ENCODE data around the gene PCDHGA9. TPM values are rescaled to one million over a fixed set of nuclear protein-coding genes. Genes with fewer than 3 reads are reported as not detected.

Gene PCDHGA9
- total RNA-seq, result 2.9 and 5.7 TPM in 2 replicates

DNA sequence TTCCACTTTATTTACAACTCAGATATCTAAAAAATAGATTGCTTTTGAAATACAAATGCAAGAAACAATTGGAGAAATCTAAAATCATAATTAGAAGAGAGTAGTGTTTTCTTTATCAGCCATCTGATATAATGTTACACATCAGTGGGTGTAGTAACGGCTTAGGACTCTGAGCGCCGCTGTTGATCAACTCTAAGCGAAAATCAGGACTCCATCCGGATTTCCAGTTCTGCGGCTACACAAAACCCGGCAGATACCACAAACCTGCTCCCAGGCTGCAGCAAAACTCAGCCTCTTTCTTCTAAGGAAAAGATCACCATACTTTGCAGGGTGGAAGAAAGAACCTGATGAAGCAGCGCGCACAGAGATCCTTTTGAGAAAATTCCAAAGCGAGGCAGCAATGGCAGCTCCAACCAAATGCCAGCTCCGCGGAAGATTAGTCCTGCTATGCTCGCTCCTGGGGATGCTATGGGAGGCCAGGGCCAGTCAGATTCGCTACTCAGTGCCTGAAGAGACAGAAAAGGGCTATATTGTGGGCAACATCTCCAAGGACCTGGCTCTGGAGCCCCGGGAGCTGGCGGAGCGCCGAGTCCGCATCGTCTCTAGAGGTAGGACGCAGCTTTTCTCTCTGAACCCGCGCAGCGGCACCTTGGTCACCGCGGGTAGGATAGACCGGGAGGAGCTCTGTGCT, at the start of gene PCDHGA9:
TSS of gene PCDHGA9 (plus strand) at position 226 of the 691 bp plus-strand sequence. CDS start at position 401, 175 bp downstream.

DNA sequence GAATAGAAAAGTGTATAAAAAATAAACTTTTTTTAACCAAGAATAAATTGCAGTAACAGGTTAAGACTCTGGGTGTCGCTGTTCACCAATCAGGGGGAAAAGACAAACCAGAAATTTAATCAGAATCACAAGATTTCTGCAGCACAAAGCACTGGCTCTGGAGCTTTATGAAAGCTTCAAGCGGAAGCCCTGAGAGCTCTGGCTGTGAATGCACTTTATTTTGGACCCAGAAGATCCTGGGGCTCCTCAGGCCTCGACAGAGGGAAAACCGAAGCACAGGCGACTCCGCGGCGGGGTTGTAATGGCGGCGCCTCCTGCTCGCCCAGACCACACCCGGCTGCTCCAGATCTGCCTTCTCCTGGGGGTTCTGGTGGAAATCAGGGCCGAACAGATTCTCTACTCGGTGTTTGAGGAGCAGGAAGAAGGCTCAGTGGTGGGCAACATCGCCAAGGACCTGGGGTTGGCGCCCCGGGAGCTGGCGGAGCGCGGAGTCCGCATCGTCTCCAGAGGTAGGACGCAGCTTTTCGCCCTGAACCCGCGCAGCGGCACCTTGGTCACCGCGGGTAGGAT, 47.6 kb upstream of the PCDHGA9 start, which contains the start of gene PCDHGA4:
TSS of gene PCDHGA4 (plus strand) at position 122 of the 570 bp plus-strand sequence. CDS start at position 209, 87 bp downstream.

DNA sequence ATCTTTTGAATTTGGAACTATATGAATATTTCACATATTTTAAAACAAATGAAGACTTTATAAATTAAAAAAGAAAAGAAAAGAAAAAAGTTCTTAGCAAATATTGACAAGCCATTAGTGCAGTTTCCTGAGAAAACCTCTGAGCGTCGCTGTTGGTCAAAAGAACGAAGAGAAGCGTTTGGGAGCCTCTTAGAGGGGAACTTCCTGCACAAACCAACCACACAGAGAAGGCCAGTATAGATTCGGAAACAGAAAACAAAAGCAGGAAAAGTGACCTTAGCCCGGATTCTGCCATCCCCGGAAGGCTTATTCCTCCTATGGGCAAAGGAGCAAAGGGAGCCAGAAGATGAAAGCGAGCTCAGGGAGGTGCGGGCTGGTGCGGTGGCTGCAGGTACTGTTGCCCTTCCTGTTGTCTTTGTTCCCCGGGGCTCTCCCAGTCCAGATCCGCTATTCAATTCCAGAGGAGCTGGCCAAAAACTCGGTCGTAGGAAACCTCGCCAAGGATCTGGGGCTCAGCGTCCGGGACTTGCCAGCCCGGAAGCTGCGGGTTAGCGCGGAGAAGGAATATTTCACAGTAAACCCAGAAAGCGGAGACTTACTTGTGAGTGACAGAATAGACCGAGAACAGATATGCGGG, 42.7 kb upstream of the PCDHGA9 start, which contains the start of gene PCDHGB2:
TSS of gene PCDHGB2 (plus strand) at position 205 of the 637 bp plus-strand sequence. CDS start at position 347, 142 bp downstream.

DNA sequence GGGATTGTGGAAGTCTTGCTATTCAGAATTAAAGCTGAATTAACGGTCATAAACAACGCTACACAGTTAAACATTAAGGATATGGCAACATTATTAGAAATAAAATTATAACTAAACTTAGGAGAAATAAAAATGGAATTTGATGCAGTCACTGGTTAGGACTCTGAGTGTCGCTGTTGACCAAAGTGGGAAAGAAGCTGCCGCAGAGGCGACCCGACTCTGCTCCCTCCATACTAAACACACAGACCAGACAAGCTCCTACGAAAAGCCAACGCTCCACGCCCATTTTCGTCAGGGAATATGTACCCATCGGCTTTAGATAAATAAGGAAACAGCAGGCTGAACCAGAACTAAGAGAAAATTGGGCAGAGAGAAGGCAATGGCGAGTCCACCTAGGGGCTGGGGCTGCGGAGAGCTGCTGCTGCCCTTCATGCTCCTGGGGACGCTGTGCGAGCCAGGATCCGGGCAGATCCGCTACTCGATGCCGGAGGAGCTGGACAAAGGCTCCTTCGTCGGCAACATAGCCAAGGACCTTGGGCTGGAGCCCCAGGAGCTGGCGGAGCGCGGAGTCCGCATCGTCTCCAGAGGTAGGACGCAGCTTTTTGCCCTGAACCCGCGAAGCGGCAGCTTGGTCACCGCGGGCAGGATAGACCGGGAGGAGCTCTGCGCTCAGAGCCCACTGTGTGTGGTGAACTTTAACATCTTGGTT, 38.5 kb upstream of the PCDHGA9 start, which contains the start of gene PCDHGA5:
TSS of gene PCDHGA5 (plus strand) at position 211 of the 709 bp plus-strand sequence. CDS start at position 380, 169 bp downstream.

DNA sequence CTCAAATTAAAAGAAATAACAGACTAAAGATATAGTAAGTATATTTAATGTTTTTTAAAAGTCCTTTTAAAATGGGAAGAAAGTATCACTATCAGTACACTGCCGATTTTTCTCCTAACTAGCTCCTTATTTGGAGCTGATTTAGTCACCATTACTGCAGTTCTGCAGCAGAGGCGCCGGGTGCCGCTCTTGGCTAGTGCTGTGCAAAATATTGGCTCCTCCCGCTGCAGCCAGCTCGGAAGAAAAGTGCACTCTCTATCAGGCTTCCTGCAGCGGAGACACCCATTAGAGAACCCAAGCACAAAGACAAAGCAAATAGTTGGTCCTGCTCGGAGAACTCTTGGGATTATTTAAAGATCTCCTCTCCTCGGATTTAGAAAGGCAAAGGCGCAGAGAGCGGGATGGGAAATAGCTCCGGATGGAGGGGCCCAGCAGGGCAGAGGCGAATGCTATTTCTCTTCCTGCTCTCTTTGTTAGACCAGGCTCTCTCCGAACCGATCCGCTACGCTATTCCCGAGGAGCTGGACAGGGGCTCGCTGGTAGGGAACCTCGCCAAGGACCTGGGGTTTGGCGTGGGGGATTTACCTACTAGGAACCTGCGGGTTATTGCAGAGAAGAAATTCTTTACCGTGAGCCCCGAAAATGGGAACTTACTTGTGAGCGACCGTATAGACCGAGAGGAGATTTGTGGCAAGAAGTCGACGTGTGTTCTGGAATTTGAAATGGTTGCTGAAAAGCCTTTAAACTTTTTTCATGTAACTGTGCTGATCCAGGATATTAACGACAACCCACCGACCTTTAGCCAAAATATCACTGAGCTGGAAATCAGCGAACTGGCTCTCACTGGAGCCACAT, 32.4 kb upstream of the PCDHGA9 start, which contains the start of gene PCDHGB3:
TSS of gene PCDHGB3 (plus strand) at position 249 of the 855 bp plus-strand sequence. CDS start at position 402, 153 bp downstream.

DNA sequence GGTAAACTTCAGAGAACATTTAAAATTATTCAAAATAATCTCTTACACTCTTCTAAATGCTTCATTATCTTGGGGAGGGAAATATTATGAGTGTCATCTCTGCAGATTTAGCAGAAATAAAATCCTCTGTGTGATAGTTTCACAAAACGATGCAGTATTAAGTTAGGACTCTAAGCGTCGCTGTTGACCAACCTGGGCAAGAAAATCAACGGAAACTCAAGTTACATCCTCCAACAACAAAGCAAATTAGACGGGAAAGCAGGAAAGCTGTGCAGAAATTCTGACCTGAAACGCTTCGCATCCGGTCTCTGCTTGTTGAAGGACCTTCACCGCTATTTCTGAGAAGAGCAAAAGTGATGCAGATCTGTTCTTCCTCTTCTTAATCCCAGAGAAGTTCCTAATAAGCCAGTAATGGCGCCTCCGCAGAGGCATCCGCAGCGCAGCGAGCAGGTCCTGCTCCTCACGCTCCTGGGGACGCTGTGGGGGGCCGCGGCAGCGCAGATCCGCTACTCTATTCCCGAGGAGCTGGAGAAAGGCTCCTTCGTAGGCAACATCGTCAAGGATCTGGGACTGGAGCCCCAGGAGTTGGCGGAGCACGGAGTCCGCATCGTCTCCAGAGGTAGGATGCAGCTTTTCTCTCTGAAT, 28.8 kb upstream of the PCDHGA9 start, which contains the start of gene PCDHGA6:
TSS of gene PCDHGA6 (plus strand) at position 219 of the 645 bp plus-strand sequence. CDS start at position 412, 193 bp downstream.

DNA sequence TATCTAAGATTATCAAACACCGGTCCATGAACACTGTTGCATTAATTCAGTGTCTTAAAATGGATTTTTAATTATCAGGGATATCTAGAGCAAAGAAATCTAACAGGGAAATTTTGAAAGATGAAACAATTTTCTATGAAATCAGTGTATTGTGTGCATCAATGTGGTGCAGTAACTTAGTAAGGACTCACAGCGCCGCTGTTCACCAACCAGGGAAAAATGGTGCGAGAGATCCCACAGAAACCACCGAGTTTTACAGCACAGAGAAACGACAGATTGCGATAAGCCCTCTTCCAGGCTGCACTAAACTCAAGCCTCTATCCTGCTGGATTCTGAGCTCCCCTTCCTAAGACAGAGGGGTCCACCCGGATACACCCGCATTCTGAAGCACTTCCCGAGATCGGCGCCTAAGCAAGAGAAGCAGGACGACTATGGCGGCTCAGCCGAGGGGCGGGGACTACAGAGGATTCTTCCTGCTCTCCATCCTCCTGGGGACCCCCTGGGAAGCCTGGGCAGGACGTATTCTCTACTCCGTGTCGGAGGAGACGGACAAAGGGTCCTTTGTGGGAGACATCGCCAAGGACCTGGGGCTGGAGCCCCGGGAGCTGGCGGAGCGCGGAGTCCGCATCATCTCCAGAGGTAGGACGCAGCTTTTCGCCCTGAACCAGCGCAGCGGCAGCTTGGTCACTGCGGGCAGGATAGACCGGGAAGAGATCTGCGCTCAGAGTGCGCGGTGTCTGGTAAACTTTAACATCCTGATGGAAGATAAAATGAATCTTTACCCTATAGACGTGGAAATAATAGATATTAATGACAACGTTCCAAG, 19.9 kb upstream of the PCDHGA9 start, which contains the start of gene PCDHGA7:
TSS of gene PCDHGA7 (plus strand) at position 274 of the 826 bp plus-strand sequence. CDS start at position 432, 158 bp downstream.

DNA sequence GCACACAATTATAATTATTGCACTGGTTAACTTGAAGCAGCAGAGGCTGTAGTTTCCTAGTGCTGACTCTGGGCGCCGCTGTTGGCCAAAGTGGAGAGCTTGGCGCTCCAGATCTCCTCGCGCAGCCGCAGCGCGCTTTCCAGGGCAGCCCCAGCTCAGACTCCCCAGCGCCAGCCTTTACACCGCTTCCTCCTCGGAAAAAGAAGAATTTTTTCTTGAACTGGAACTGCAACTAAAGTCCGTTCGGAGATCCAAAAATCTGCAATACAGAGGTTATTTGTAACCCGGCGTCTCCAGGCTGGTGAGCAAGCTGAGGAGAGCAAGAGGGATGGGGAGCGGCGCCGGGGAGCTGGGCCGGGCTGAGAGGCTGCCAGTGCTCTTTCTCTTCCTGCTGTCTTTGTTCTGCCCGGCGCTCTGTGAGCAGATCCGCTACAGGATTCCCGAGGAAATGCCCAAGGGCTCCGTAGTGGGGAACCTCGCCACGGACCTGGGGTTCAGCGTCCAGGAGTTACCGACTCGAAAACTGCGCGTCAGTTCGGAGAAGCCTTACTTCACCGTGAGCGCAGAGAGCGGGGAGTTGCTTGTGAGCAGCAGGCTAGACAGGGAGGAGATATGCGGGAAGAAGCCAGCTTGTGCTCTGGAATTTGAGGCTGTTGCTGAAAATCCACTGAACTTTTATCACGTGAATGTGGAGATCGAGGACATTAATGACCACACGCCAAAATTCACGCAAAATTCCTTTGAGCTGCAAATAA, 14.8 kb upstream of the PCDHGA9 start, which contains the start of gene PCDHGB4:
TSS of gene PCDHGB4 (plus strand) at position 142 of the 755 bp plus-strand sequence. CDS start at position 329, 187 bp downstream.

DNA sequence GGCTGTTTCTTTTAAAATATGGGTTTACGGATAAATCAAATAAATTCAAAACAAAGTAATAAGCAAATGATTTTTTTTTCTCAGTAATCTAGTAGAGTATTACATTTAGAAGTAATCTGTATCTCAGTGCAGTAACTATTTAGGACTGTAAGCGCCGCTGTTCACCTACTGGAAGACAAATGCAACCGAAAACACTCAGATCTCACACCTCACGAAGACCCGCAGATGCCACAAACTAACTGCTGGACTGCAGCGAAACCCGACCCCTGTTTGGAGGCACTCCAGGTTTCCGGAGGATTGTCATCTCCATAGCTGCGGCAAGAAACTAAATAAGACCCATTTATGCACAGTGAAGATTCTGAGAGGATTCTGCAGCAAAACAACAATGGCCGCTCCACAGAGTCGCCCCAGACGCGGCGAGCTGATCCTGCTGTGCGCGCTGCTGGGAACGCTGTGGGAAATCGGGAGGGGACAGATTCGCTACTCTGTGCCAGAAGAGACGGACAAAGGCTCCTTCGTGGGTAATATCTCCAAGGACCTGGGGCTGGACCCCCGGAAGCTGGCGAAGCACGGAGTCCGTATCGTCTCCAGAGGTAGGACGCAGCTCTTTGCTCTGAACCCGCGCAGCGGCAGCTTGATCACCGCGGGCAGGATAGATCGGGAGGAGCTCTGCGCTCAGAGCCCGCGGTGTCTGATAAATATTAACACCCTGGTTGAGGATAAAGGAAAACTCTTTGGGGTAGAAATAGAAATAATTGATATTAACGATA, 10.0 kb upstream of the PCDHGA9 start, which contains the start of gene PCDHGA8:
TSS of gene PCDHGA8 (plus strand) at position 205 of the 770 bp plus-strand sequence. CDS start at position 386, 181 bp downstream.

DNA sequence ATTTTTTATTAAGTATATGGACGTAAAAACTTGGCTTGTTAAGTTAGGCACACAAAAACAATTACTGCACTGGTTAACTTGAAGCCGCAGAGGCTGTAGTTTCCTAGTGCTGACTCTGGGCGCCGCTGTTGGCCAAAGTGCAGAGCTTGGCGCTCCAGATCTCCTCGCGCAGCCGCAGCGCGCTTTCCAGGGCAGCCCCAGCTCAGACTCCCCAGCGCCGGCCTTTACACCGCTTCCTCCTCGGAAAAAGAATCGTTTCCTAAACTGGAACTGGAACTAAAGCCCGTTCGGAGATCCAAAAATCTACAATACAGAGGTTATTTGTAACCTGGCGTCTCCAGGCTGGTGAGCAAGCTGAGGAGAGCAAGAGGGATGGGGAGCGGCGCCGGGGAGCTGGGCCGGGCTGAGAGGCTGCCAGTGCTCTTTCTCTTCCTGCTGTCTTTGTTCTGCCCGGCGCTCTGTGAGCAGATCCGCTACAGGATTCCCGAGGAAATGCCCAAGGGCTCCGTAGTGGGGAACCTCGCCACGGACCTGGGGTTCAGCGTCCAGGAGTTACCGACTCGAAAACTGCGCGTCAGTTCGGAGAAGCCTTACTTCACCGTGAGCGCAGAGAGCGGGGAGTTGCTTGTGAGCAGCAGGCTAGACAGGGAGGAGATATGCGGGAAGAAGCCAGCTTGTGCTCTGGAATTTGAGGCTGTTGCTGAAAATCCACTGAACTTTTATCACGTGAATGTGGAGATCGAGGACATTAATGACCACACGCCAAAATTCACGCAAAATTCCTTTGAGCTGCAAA, 4.6 kb upstream of the PCDHGA9 start, which contains the start of gene PCDHGB5:
TSS of gene PCDHGB5 (plus strand) at position 192 of the 796 bp plus-strand sequence. CDS start at position 373, 181 bp downstream.

DNA sequence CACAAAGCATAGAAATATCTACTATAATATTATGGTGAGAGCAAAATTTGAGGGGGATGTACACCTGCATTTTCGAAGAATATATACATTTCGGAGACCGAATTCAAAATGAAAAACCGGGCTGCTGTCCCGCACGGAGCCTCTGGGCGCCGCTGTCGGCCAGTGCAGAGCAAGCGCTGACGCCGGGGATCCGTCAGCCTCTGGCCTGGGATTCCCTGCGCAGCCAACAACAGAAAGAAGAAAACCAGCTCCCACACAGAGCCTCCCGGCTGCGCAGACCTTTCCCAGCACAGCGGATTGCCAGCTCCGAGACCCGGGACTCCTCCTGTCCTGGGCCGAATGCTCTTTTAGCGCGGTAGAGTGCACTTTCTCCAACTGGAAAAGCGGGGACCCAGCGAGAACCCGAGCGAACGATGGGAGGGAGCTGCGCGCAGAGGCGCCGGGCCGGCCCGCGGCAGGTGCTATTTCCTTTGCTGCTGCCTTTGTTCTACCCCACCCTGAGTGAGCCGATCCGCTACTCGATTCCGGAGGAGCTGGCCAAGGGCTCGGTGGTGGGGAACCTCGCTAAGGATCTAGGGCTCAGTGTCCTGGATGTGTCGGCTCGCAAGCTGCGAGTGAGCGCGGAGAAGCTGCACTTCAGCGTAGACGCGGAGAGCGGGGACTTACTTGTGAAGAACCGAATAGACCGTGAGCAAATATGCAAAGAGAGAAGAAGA, 5.4 kb downstream of the PCDHGA9 start, which contains the start of gene PCDHGB6:
TSS of gene PCDHGB6 (plus strand) at position 232 of the 716 bp plus-strand sequence. CDS start at position 414, 182 bp downstream.

DNA sequence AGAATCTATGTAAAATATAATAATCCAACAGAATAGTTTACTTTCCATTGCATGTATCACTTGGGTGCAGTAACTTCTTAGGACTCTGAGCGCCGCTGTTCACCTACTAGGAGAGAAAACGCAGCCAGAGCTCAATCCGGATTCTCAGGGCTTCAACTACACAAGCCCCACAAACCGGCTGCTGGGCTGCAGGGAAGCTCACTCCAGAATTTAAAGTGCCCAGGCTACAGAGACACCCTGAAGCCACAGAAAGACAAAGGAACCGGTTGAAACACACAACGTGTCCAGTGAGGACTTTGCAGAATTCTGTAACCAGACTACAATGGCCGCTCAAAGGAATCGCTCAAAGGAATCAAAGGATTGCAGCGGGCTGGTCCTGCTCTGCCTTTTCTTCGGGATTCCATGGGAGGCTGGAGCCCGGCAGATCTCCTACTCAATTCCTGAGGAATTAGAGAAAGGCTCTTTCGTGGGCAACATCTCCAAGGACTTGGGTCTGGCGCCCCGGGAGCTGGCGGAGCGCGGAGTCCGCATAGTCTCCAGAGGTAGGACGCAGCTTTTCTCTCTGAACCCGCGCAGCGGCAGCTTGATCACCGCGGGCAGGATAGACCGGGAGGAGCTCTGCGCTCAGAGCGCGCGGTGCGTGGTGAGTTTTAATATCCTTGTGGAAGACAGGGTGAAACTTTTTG, 10.4 kb downstream of the PCDHGA9 start, which contains the start of gene PCDHGA10:
TSS of gene PCDHGA10 (plus strand) at position 134 of the 686 bp plus-strand sequence. CDS start at position 323, 189 bp downstream.

DNA sequence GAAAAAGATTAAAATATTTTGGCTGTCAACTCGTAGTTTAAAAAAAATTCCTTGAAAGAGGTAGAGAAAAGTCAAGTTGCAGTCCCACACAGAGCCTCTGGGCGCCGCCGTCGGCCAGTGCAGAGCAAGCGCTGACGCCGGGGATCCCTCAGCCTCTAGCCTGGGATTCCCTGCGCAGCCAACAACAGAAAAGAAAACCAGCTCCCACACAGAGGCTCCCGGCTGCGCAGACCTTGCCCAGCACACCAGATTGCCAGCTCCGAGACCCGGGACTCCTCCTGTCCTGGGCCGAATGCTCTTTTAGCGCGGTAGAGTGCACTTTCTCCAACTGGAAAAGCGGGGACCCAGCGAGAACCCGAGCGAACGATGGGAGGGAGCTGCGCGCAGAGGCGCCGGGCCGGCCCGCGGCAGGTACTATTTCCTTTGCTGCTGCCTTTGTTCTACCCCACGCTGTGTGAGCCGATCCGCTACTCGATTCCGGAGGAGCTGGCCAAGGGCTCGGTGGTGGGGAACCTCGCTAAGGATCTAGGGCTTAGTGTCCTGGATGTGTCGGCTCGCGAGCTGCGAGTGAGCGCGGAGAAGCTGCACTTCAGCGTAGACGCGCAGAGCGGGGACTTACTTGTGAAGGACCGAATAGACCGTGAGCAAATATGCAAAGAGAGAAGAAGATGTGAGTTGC, 15.1 kb downstream of the PCDHGA9 start, which contains the start of gene PCDHGB7:
TSS of gene PCDHGB7 (plus strand) at position 184 of the 679 bp plus-strand sequence. CDS start at position 367, 183 bp downstream.

DNA sequence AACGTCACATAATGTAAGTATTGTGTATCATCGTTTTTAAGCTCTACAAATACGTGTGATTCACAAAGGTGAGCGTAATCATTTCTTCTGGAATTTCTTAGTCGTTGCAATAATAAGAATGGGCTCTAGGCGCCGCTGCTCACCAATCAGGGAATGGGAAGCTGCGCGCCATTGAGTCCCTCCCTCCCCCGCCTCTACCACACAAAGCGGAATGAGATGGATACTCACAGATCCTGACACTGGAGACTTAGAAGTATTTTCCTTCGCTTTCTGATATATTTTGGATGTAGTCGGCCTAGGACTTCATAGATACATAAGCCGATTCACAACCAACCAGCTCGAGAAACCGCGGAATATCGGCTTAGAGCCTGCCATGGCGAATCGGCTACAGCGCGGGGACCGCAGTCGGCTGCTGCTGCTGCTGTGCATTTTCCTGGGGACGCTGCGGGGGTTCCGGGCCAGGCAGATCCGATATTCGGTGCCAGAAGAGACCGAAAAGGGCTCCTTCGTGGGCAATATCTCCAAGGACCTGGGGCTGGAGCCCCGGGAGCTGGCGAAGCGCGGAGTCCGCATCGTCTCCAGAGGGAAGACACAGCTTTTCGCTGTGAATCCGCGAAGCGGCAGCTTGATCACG, 18.4 kb downstream of the PCDHGA9 start, which contains the start of gene PCDHGA11:
TSS of gene PCDHGA11 (plus strand) at position 197 of the 634 bp plus-strand sequence. CDS start at position 374, 177 bp downstream.

Measured in aortic smooth muscle cell (primary cell).